ENCODE results near the gene FRMD5. TPM values are rescaled to one million over a fixed set of nuclear protein-coding genes. Genes with fewer than 3 reads are reported as not detected.

Gene FRMD5
- total RNA-seq, 3 donors from 2014 or later (not counting 1 experiment from before 2014, with no cell fraction given), result not detected

- no peak overlapping the region for H3K4me3 ChIP-seq (ENCODE audit: low read length)
- Mint-ChIP-seq H3K36me3 (no peaks in the 10 kb centered on the region), H3K27me3 (ENCODE audit: low read depth in 2 of 2) (peaks cover 23 to 37% of the 10 kb centered on the region in 2 donors), H3K4me3 (no peak overlapping the region), H3K27ac (no peak overlapping the region), H3K4me1 (no peaks in the 10 kb centered on the region), H3K9me3 (no peaks in the 10 kb centered on the region)
- intact Hi-C loops (cut with micrococcal nuclease), result no loop called here
- TF ChIP-seq CTCF (IDR thresholded peaks at IDR 0.05), result no peak
- H3K4me1 ChIP-seq (ENCODE audit: control insufficient read depth, insufficient read depth, low read length), result no peaks in the 10 kb centered on the region
- no peak for DNase-seq
- H3K9me3 ChIP-seq (ENCODE audit: control insufficient read depth, insufficient read depth, low read length), result no peaks in the 10 kb centered on the region
- no peak overlapping the region for H3K27ac ChIP-seq (ENCODE audit: low read length)
- peaks cover 3% of the 10 kb centered on the region for H3K27me3 ChIP-seq (ENCODE audit: control insufficient read depth, insufficient read depth, low read length)
- ATAC-seq, result no peak
- H3K36me3 ChIP-seq (ENCODE audit: control insufficient read depth, insufficient read depth, low read length), result no peaks in the 10 kb centered on the region
- WGBS (ENCODE audit: insufficient coverage), result 12% methylated on average over 2 of the region's 2 CpGs
Measured at GRCh38 chr15:44058126-44058525, 136.9 kb downstream of the FRMD5 start.

GRCh38 chr15:44045661-44046060 is 149.4 kb downstream of the FRMD5 start:
- H3K27ac Mint-ChIP-seq, result no peak overlapping the region
- H3K27me3 ChIP-seq (ENCODE audit: control insufficient read depth, insufficient read depth, low read length), result no peaks in the 10 kb centered on the region
- H3K4me1 Mint-ChIP-seq, result no peaks in the 10 kb centered on the region
- no peak for DNase-seq
- intact Hi-C loops (cut with micrococcal nuclease), result no loop called here
- H3K27ac ChIP-seq (ENCODE audit: low read length), result no peak overlapping the region
- peaks cover 15 to 43% of the 10 kb centered on the region in 2 donors for H3K27me3 Mint-ChIP-seq (ENCODE audit: low read depth in 2 of 2)
- no peaks in the 10 kb centered on the region for H3K36me3 ChIP-seq (ENCODE audit: control insufficient read depth, insufficient read depth, low read length)
- no peak overlapping the region for H3K4me3 ChIP-seq (ENCODE audit: low read length)
- no peaks in the 10 kb centered on the region for H3K4me1 ChIP-seq (ENCODE audit: control insufficient read depth, insufficient read depth, low read length)
- no peak for TF ChIP-seq CTCF (IDR thresholded peaks at IDR 0.05)
- no peak overlapping the region for H3K4me3 Mint-ChIP-seq
- peak in 1 of 3 donors; percentile 21 for ATAC-seq
- no peaks in the 10 kb centered on the region for H3K9me3 Mint-ChIP-seq
- H3K9me3 ChIP-seq (ENCODE audit: control insufficient read depth, insufficient read depth, low read length), result no peaks in the 10 kb centered on the region
- no peaks in the 10 kb centered on the region for H3K36me3 Mint-ChIP-seq

GRCh38 chr15:44045217-44045616 is 149.9 kb downstream of the FRMD5 start:
- no peak for DNase-seq
- Histone ChIP-seq H3K4me3 (ENCODE audit: low read length) (no peak overlapping the region), H3K4me1 (ENCODE audit: control insufficient read depth, insufficient read depth, low read length) (no peaks in the 10 kb centered on the region), H3K36me3 (ENCODE audit: control insufficient read depth, insufficient read depth, low read length) (no peaks in the 10 kb centered on the region), H3K27me3 (ENCODE audit: control insufficient read depth, insufficient read depth, low read length) (no peaks in the 10 kb centered on the region), H3K27ac (ENCODE audit: low read length) (no peak overlapping the region), H3K9me3 (ENCODE audit: control insufficient read depth, insufficient read depth, low read length) (no peaks in the 10 kb centered on the region)
- WGBS (ENCODE audit: insufficient coverage), result 6% methylated on average over 2 of the region's 3 CpGs
- Mint-ChIP-seq H3K4me1 (no peaks in the 10 kb centered on the region), H3K27me3 (ENCODE audit: low read depth in 2 of 2) (peaks cover 17 to 45% of the 10 kb centered on the region in 2 donors), H3K27ac (no peak overlapping the region), H3K9me3 (no peaks in the 10 kb centered on the region), H3K36me3 (no peaks in the 10 kb centered on the region), H3K4me3 (no peak overlapping the region)
- intact Hi-C loops (cut with micrococcal nuclease), result no loop called here
- no peak for TF ChIP-seq CTCF (IDR thresholded peaks at IDR 0.05)
- no peak for ATAC-seq

GRCh38 chr15:44038755-44039191 is 156.3 kb downstream of the FRMD5 start:
- WGBS (ENCODE audit: insufficient coverage), result 76% methylated on average over 8 of the region's 8 CpGs
- Histone ChIP-seq H3K4me3 (ENCODE audit: low read length) (no peak overlapping the region), H3K27me3 (ENCODE audit: control insufficient read depth, insufficient read depth, low read length) (no peaks in the 10 kb centered on the region), H3K27ac (ENCODE audit: low read length) (no peak overlapping the region), H3K36me3 (ENCODE audit: control insufficient read depth, insufficient read depth, low read length) (no peaks in the 10 kb centered on the region), H3K4me1 (ENCODE audit: control insufficient read depth, insufficient read depth, low read length) (no peaks in the 10 kb centered on the region), H3K9me3 (ENCODE audit: control insufficient read depth, insufficient read depth, low read length) (no peaks in the 10 kb centered on the region)
- no peak overlapping the region for H3K27ac Mint-ChIP-seq
- H3K36me3 Mint-ChIP-seq, result no peaks in the 10 kb centered on the region
- peaks cover 20 to 44% of the 10 kb centered on the region in 2 donors for H3K27me3 Mint-ChIP-seq (ENCODE audit: low read depth in 2 of 2)
- peaks cover 0 to 2% of the 10 kb centered on the region in 2 donors for H3K9me3 Mint-ChIP-seq
- TF ChIP-seq CTCF (IDR thresholded peaks at IDR 0.05), result no peak
- no peak for DNase-seq
- H3K4me3 Mint-ChIP-seq, result no peak overlapping the region
- H3K4me1 Mint-ChIP-seq, result no peaks in the 10 kb centered on the region
- intact Hi-C loops (cut with micrococcal nuclease), result no loop called here
- ATAC-seq, result no peak
